Measurements from ENCODE around the gene KPTN. TPM values are rescaled to one million over a fixed set of nuclear protein-coding genes. Genes with fewer than 3 reads are reported as not detected.

The KPTN gene
- total RNA-seq, 6 donors from 2014 or later = 3.5 to 15.8 (median 7.4) TPM

- peak; percentile 24 to 82 for DNase-seq
- H3K9me3 ChIP-seq = peaks cover 0 to 6% (median 0%) of the 10 kb centered on the region in 4 donors
- H3K27ac ChIP-seq = no peak overlapping the region
- ATAC-seq (ENCODE audit: low FRiP score in 2 of 2) = peak; percentile 20 to 60
- H3K27me3 ChIP-seq = peaks cover 0 to 54% (median 30%) of the 10 kb centered on the region in 4 donors
- WGBS, 2 donors = 18 to 21% methylated on average over 26 to 28 of the region's 28 CpGs
- no peaks in the 10 kb centered on the region for H3K36me3 ChIP-seq
- TF ChIP-seq POLR2AphosphoS5 (IDR thresholded peaks at IDR 0.05) (no peak), EP300 (IDR thresholded peaks at IDR 0.05) (no peak), POLR2A (IDR thresholded peaks at IDR 0.05) (no peak), CTCF (IDR thresholded peaks at IDR 0.05) (no peak)
- peak overlapping the region in 1 of 4 donors; percentile 17 for H3K4me3 ChIP-seq
- H3K4me1 ChIP-seq = peaks cover 9 to 42% (median 29%) of the 10 kb centered on the region in 4 donors
These were observed 37.2 kb downstream of the KPTN start for GRCh38 chr19:47446534-47447469.

GRCh38 chr19:47445937-47446402 is 38.0 kb downstream of the KPTN start:
- 4% methylated on average over 19 to 21 of the region's 22 CpGs for WGBS, 2 donors
- peak; percentile 42 to 84 for DNase-seq
- Histone ChIP-seq H3K4me1 (peaks cover 9 to 42% (median 29%) of the 10 kb centered on the region in 4 donors), H3K27me3 (peaks cover 0 to 54% (median 30%) of the 10 kb centered on the region in 4 donors), H3K36me3 (no peaks in the 10 kb centered on the region), H3K27ac (no peak overlapping the region), H3K9me3 (peaks cover 0 to 6% (median 0%) of the 10 kb centered on the region in 4 donors), H3K4me3 (no peak overlapping the region)
- TF ChIP-seq POLR2AphosphoS5 (IDR thresholded peaks at IDR 0.05) = no peak
- TF ChIP-seq CTCF (IDR thresholded peaks at IDR 0.05) = no peak
- no peak for TF ChIP-seq EP300 (IDR thresholded peaks at IDR 0.05)
- no peak for TF ChIP-seq POLR2A (IDR thresholded peaks at IDR 0.05)
- peak; percentile 49 to 56 for ATAC-seq (ENCODE audit: low FRiP score in 2 of 2)

GRCh38 chr19:47445527-47445926 is 38.5 kb downstream of the KPTN start:
- ATAC-seq (ENCODE audit: low FRiP score in 2 of 2) = no peak
- 36% methylated on average over 4 of the region's 4 CpGs for WGBS, 2 donors
- Histone ChIP-seq H3K4me1 (peaks cover 9 to 42% (median 29%) of the 10 kb centered on the region in 4 donors), H3K9me3 (peaks cover 0 to 6% (median 0%) of the 10 kb centered on the region in 4 donors), H3K36me3 (no peaks in the 10 kb centered on the region), H3K27me3 (peaks cover 0 to 54% (median 30%) of the 10 kb centered on the region in 4 donors), H3K4me3 (no peak overlapping the region), H3K27ac (no peak overlapping the region)
- TF ChIP-seq POLR2A (IDR thresholded peaks at IDR 0.05) = no peak
- no peak for TF ChIP-seq EP300 (IDR thresholded peaks at IDR 0.05)
- no peak for TF ChIP-seq CTCF (IDR thresholded peaks at IDR 0.05)
- no peak for TF ChIP-seq POLR2AphosphoS5 (IDR thresholded peaks at IDR 0.05)
- DNase-seq = no peak

- DNase-seq (peak in 1 of 2 donors; percentile 69), ATAC-seq (ENCODE audit: low FRiP score in 2 of 2) (no peak)
- TF ChIP-seq CTCF (IDR thresholded peaks at IDR 0.05) = no peak
- no peak for TF ChIP-seq POLR2AphosphoS5 (IDR thresholded peaks at IDR 0.05)
- no peak for TF ChIP-seq POLR2A (IDR thresholded peaks at IDR 0.05)
- no peak for TF ChIP-seq EP300 (IDR thresholded peaks at IDR 0.05)
- Histone ChIP-seq H3K4me3 (no peak overlapping the region), H3K9me3 (peaks cover 0 to 6% (median 0%) of the 10 kb centered on the region in 4 donors), H3K36me3 (no peaks in the 10 kb centered on the region), H3K27me3 (peaks cover 0 to 54% (median 30%) of the 10 kb centered on the region in 4 donors), H3K4me1 (peaks cover 9 to 42% (median 29%) of the 10 kb centered on the region in 4 donors), H3K27ac (no peak overlapping the region)
- 10 to 21% methylated on average over 3 to 22 of the region's 22 CpGs for WGBS, 2 donors
These were observed 39.6 kb downstream of the KPTN start for GRCh38 chr19:47444388-47444821.

Measured in upper lobe of left lung (tissue), 6 donors.